Iris pigment epithelial cell (primary cell): ENCODE results near the gene KLHL13.
"Not testable (repeated sequence)": the region's sequence is repeated elsewhere in the genome, so short reads cannot be mapped to it uniquely, and the experiment has no call there.

ENCODE experiments used
- DNase-seq: peaks from one replicate; pipeline ENCODE4 v3.0.0-alpha.2; 2011; ENCODE audit warnings: low read depth

Gene KLHL13

DNA sequence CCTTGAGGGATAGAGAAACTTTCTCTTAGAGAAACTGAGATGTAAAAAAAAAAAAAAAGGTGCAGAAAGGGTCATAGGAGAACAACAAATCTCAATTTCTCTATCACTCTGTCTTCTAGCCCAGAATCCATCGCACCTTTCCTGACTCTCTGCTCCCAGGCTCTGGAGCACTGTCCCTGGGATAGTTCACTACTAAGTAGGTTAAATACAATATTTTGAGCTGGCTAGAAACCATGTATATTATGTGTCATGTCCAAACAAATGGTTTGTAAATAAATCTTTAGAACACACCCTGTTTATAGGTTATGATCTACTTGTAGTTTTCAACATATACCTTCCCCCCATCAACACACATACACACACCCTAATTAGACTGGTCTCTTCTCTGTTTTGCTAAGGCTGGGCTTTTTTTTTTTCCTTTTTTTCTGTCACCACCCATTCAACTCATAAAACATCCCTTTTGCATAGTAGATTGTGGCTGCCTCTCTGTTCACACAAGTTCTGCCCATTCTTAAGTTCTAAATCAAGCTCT is 124.4 kb downstream of the KLHL13 start:
- no peak for DNase-seq

DNA sequence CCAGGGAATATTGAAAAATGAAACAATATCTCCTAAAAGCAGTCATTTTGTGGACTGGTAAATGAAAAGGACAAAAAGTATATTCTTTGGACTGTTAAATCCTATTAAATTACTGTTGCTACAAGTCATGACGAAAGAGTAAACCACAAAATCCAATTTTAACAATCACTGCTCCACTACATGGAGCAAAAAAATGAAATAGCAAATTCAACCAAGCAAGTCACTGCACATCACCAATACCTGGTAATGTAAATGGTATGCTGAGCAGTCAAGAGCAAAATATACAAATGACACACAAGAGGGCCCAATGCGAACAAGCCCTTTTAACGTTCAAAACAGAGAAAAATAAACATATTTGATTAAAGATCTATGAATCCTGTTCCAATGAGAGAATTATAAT is 126.2 kb downstream of the KLHL13 start:
- peak; percentile 15 for DNase-seq

DNA sequence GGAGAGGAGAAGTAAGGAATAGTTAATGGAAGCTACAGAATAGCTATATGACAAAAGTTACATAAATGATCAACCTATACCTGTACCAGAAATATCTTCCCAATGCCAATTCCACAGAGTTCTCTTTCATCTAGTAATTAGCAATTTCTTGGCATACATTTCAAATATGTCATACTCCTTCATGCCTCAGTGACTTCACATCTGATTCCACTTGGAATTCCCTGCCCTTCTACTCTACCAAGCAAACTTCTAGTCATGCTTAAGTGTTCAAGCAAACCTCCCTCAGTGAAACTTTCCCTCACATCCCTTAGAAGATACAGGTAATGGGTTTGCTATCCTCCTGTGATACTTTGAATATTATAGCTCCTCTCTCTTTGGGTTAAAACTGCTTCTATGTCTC is 127.1 kb downstream of the KLHL13 start:
- DNase-seq: peak; percentile 7

DNA sequence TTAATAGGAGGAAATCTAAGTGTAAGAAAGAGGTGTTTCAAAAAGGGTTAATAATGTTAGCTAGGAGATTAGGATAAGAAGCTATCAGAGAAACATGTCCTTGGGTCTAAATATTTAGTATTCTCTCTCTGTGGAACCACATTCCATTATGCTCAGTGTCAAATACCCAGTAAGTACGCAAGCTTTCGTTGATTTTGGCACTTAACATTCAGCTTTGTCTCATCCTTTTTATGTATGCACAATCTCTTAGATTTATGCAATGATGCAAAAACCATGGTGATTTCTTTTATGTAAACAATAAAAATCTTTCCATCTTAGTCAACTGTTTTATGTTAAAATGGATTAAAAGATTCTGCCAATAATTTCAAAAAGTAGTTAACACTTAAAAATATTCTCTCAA is 129.2 kb downstream of the KLHL13 start:
- peak; percentile 10 for DNase-seq

DNA sequence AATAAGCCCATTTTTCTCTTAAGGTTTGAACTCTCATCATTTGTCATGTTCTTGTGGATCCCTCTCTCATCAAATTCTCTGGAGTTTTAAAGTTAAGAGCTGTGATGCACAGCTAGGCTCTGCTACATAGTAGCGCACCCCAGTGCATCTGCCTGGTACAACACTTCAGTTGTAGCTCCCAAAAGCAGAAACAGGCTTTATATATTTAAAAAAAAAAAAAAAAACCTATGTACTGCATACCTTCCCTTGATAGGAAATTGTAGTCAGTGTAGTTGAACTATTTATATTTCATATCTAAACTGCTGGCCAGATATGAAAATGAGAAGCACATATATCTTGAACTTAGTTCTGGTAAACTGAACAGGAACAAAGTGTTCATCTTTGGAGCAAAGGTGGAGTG is 131.4 kb downstream of the KLHL13 start:
- no peak for DNase-seq

DNA sequence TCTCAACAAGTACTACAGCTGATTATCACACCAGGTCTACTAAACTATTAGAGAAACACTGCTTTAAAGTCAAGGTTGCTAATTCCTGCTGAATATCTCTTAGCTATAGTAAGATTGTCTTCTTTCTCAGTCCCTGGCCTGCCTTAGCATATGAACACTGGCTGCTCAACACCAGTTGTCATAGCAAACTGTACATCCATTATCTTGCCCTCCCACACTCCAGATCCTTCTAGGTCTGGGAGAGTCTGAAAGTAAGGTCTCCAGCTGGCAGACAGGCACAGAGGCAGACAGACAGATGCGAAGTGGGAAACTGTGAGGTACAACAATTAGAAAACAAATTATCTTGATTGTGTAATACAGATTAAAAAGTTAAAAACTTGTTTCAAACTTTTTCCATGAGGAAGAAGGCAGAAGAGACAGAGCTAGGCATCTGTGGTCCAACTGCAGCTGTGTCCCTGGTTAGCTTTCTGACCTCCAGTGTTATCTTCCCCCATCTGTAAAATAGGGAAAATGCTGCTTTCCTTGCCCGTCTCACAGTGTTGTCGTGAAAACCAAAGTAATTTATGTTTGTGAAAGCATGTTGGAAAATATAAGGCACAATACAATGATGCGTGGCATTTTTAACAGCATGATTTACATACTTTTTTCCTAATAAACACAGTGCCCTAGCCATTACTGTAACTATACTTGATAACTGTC is 133.8 kb downstream of the KLHL13 start:
- DNase-seq: no peak

DNA sequence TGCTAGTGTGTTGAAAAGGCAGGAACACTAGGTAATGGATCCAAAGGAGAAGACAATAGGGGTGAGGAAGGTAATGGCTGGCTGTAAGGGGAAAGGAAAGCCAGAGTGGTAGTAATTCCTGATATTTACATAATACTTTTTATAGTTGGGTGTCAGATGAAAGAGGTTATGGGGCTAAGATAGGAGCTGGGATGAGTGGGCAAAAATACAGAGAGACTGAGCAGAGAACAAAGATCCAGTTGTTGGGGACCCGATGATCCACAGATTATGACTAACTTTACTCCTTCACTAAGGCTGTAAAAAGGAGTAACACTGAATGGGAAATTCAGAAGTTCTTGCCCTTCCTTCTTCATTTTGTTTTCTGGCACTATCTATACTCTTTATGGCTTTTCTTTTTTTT is 138.2 kb downstream of the KLHL13 start:
- no peak for DNase-seq

DNA sequence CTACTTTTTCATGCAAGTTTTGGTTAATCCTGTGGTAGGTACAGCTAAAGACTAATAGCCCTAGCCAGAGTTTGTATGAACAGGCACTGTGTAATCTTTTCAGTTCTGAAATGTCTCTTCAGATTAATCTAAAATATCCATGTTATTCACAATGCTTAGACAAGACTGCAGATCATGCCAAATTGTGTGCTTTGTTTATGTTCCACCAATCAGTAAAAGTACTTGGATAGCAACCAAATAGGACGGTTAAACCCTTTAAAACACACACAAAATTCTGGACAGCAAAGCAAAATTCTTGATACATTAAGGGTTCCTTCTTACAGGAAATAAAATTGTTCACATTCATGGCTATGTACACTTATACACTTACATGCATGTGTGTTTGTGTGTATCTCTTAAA is 139.1 kb downstream of the KLHL13 start:
- no peak for DNase-seq

DNA sequence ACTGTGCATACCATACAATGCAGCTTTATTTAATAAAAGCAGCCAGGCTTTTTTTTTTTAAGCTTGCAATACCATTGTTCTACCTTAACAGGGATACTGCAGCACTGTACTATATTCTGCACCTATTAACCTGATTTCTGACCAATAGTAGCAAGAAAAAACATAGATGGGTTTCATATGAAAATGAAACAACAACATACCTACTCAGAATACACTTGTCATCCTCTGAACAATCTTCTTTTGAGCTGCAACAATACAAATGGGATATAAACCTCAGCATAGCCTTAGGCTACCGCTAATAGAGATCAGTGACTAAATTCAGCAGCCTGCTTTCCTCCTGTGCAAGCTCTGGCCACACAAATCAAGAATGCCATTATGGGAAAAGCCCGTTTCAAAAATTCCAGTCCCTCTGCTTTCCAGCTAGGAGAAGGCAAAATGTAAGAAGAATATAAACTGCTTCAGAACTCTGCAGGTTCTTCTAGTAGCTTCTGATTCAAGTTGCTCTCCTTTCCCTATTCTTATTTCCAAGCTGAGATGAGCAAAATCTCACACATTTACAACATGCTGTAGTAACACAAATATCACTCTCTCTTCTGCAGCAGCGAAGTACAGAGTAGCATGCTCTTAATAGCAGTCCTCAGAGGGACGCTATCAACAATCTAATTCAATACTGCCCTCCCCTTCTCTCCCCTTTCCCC is 143.4 kb downstream of the KLHL13 start:
- no peak for DNase-seq

DNA sequence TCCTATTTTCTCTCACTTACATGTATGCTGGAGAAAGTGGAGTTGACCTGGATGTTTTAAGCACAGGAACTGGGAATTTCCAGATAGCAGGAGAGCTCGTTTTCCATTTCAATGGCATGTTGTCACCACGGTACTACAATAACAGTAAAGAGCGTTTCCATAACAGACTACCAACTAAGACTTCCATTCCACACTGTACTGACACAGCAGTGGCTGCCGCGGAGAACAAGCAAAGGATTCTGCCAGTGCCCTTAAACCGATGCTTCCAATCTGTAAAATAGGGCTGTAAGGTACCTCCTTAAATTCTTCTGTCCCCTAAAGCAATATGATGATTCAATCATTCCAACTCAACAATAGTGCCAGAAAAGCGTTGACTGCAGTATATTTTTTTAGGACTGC is 143.9 kb downstream of the KLHL13 start:
- no peak for DNase-seq

DNA sequence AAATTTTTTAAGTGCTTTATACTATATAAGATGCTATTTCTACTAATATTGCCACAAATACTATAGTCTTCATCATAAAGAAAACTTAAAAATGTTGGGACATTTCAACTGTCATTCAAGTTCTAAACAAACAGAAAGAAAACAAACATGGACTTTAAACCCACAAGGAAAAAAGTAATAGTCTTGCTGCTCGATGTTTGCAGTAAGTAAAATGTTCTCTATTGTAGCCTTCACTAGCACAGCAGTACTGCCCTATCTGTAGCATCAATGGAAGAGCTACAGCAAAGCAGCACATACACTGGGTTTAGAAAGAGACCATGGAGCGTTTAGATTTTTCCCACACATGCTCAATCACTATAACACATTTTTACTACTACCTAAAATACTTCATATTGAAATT is 146.8 kb downstream of the KLHL13 start:
- DNase-seq: no peak

DNA sequence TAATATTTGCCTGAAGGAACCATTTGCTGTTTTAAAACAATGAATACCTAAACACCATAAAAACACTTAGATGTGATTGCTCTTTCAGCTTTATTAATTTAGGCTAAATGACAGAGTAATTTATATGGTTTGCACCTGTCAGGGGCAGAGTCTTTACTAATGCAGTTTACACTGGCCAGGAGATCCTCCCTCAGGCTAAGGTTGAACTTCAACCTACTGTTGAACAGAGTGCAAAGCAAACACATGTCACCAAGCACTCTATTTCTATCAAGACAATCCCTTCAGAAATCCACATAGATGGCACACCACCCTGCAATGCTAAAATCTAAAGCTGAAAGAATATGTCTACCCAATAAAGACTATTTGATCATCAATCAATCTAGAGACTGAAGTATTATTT is 147.3 kb downstream of the KLHL13 start:
- no peak for DNase-seq

DNA sequence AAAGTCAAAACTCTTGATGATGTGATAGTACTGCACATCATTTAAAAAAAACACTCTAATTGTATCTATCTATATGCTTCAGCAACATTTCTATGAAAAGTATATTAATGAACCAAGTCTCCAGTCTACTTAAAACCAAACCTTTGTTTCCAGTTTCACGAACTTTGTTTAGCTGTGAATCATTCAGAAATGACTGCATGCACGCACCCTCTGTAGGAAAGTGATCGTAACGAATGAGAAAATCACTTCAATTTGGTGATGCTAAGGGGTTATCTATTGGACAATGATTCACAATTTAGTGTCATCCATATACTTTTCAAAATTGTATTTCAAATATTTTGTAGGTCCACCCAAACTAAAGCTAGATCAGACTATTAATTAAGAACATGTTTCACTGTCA is 157.6 kb downstream of the KLHL13 start:
- no peak for DNase-seq

DNA sequence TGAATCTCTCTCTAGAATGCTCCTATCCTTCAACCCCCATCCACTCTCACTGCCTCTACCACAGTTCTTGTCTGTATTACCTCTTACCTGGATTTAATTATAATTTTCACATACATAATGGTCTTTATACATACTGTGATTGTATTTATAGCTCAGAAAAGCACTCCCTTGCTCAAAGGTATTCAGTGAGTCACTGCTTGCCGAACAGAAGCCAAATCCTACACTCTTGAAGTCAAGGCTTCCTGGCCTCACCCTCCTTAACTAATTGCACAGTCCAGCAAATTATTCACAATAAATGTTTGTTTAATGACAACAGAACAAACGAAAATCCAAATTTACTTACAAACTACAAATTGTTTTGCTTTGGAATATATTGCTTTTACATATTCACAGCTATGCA is 159.5 kb downstream of the KLHL13 start:
- DNase-seq: peak; percentile 7

DNA sequence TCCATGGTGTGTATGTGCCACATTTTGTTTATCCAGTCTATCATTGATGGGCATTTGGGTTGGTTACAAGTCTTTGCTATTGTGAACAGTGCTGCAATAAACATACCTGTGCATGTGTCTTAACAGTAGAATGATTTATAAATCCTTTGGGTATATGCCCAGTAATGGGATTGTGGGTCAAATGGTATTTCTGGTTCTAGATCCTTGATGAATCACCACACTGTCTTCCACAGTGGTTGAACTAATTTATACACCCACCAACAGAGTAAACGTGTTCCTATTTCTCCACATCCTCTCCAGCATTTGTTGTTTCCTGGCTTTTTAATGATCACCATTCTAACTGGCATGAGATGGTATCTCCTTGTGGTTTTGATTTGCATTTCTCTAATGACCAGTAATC is 177.3 kb downstream of the KLHL13 start:
- not testable (repeated sequence) for DNase-seq

DNA sequence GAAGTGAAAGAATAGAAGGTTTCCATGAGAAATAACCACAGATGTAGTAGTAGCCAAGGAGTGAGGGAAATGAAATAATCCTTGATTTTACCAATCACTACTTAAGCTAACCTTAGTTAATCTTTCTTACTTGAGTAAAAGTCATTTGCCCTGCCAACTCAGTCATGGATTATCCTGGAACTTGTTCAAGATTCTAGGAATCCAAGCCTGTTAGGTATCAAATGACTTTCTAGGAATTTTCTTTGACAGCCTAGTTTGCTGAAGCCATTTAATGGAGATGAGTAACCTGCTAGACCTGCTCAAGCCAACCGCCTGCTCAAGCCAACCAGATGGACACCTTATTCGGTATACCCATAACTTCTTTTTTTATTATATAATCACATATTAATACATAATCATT is 180.5 kb downstream of the KLHL13 start:
- no peak for DNase-seq

DNA sequence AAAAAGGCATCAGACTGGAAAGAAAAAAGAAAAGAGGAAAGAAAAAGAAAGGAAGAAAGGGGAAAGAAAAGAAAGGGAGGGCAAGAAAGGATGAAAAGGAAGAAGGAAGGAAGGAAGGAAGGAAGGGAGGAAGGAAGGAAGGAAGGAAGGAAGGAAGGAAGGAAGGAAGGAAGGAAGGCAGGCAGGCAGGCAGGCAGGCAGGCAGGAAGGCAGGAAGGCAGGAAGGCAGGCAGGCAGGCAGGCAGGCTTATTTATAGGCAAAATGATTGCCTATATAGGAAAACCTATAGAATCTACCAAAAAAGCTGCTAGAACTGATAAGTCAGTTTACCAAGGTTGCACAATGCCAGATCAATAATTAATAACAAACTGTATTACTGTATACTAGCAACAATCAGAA is 186.5 kb downstream of the KLHL13 start:
- DNase-seq: not testable (repeated sequence)

DNA sequence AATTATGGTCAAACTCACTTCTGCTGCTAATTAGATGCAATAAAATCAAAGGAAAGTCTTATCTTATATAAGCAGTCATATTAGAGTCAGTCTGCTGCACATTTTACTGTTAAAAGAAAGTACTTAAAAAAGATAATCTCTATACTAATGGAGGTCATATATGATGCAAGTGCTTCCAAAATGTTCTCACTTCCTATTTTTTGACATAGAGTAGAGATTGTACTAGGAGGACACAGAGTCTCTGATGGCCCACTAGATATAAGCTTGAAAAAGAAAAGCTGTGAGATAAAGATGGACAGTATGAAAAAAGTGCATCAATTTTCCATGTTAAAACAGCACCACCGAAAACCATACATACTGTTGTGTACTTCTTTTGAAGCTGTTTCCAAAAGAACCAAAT is 196.9 kb downstream of the KLHL13 start:
- DNase-seq: no peak

DNA sequence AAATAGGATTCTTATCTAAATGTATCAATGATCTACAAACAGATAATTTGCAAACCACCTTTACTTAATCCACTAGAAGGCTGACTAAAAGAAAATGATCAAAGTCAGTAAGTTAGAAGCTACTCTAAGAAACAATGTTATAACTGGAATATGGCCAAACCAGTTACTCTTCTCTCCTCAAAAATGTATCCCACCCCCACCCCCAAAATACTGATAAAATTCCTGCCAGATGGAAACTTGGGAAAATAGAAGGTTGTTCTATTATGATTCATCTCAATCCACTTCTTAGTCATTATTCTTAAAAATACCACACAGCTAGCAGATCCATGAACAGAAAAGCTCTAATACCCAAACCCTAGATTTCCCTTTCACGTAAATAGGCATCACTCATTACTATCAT is 206.4 kb downstream of the KLHL13 start:
- DNase-seq: no peak

DNA sequence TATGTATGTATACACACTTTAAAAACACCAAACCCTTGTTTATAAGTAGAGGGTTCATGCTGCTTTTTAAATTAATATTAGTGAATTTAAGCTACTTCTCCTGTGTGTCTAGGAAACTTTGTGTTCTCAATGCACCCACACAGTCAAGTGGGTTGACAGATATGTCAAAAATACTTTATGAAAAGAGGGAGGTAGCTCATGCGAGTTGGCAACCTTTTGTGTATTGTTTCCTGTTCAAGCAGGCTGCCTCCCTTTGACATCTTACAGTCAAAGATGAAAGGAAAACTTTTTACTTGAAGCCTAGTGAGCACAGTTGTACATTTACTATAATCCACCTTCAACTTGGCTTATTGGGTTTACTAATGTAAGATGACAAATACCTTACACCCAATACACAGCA is 218.4 kb downstream of the KLHL13 start:
- DNase-seq: no peak

DNA sequence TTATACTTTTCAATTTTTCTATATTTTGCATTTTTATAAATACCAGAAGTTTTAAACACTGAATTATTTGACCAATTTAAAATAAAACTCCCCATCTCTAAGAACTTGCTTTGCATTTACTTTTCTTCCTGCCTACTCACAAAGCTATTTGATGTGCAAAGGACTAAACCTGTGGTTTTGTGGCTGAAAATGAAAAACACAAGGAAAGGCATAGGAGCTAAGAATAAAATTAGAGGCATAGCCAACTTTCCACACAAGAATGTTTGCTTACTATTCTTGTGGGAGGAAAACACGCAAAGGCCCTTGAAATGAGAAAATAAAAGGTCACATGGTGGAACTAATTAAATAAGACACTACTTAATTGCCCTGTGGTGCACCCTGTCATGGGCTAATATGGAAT is 221.2 kb downstream of the KLHL13 start:
- no peak for DNase-seq

DNA sequence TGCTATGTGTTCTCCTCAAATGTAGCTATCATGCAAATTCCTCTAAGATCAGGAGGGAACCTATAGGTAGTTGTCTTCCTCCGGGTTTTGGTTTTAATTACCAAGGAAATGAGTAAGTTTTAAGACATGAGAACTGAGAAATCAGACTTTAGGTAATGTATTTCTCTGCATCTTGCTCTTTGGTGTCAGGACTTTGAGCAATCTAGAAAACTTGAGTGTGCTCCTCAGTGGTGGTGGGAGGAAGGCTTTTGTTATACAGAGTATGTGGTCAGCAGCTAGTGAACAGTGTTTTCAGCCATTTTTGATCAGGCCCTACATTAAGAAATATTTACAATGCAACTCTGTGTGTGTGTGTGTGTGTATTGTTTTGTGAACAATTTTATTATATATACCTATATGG is 224.1 kb downstream of the KLHL13 start:
- no peak for DNase-seq

DNA sequence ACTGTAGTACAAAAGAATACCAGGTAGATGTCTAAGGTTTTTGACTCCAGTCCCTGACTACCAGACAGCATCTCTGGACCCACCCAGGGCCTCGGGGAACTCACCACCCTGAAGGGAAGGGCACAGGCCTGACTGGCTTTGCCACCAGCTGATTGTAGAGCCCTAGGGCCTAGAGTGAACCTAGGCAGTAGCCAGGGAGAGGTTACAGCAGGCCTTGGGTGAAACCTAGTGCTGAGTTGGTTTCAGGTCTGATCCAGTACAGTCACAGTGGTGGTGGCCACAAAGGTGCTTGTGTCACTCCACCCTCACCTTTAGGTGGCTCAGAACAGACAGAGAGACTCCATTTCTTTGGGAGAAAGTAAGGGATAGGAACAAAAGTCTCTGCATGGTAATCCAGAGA is 244.8 kb downstream of the KLHL13 start:
- no peak for DNase-seq

DNA sequence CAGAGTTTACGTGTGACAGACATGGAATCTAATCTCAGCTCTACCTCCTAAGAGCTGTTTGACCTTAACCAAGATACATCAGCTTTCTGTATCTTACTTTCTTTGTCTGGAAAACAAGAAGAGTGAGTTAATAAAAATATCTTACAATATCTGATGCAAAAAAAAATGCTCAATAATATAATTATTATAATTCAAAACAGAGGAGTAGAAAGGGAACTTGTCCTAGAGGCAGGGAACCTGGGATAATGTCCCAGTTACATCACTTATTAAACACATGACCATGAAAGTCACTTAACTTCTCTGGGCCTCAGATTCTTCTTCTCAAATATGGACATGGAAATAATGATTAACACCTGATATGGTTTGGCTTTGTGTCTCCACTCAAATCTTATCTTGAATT is 256.1 kb downstream of the KLHL13 start:
- DNase-seq: no peak
